ENCODE measurements around the gene CLEC18A. TPM values are rescaled to one million over a fixed set of nuclear protein-coding genes. Genes with fewer than 3 reads are reported as not detected.

CLEC18A gene
- total and polyA plus RNA-seq, 2 donors (not counting 1 experiment from before 2014, with no cell fraction given) = 0.52 to 2.2 TPM

- Histone ChIP-seq H4K20me1 (ENCODE audit: control insufficient read depth, insufficient read depth, low read length, poor library complexity, severe bottlenecking) (no peaks in the 10 kb centered on the region), H3K9ac (ENCODE audit: low read length) (no peak overlapping the region), H2AFZ (ENCODE audit: insufficient read depth, low read depth, low read length, poor library complexity, severe bottlenecking) (no peak overlapping the region), H3K27me3 (replicated peaks in 1 of 4; ENCODE audit: control extremely low read depth in 1 of 4, control insufficient read depth in 3 of 4, insufficient read depth in 4 of 4, low read length in 3 of 4) (no peaks in the 10 kb centered on the region), H3K4me3 (ENCODE audit: control extremely low read depth in 1 of 5, extremely low read depth in 1 of 5, insufficient read depth in 1 of 5, low read depth in 2 of 5, low read length in 4 of 5) (no peak overlapping the region), H3K79me2 (ENCODE audit: control insufficient read depth, insufficient read depth, low read length) (no peaks in the 10 kb centered on the region), H3K36me3 (replicated peaks in 1 of 2; ENCODE audit: control extremely low read depth in 1 of 2, control insufficient read depth in 1 of 2, extremely low read depth in 1 of 2, insufficient read depth in 2 of 2, low read length in 1 of 2) (peaks cover 0 to 32% of the 10 kb centered on the region in 2 experiments), H3K27ac (ENCODE audit: low read length in 2 of 2) (no peak overlapping the region), H3K4me2 (replicated peaks; ENCODE audit: low read depth, low read length, poor library complexity, severe bottlenecking) (no peak overlapping the region), H3K9me3 (ENCODE audit: control extremely low read depth in 1 of 3, control insufficient read depth in 2 of 3, insufficient read depth in 1 of 3, low read length in 2 of 3) (no peaks in the 10 kb centered on the region), H3K4me1 (ENCODE audit: control insufficient read depth in 2 of 2, insufficient read depth in 2 of 2, low read length in 2 of 2) (no peaks in the 10 kb centered on the region)
- ChIA-PET CTCF (no interaction called here), POLR2A (no interaction called here)
- H3K27ac Mint-ChIP-seq = no peak overlapping the region
- TF ChIP-seq CTCF (IDR thresholded peaks at IDR 0.05) (no peak), EZH2 (IDR thresholded peaks at IDR 0.05; ENCODE audit: borderline replicate concordance, insufficient read depth, low read depth, low read length, poor library complexity, severe bottlenecking) (no peak)
- DNase-seq (no peak), ATAC-seq (ENCODE audit: low read depth) (no peak)
- no peak overlapping the region for H3K4me3 Mint-ChIP-seq
- intact Hi-C loops (cut with micrococcal nuclease) = no loop called here
- H3K27me3 Mint-ChIP-seq = no peaks in the 10 kb centered on the region
- WGBS (ENCODE audit: insufficient coverage) = 100% methylated on average over 6 of the region's 8 CpGs
- no peaks in the 10 kb centered on the region for H3K4me1 Mint-ChIP-seq
- H3K9me3 Mint-ChIP-seq (ENCODE audit: insufficient read depth) = no peaks in the 10 kb centered on the region
These were observed 25.8 kb upstream of the CLEC18A start for GRCh38 chr16:69925311-69925710.

- ATAC-seq (ENCODE audit: low read depth) = no peak
- Mint-ChIP-seq H3K4me3 (no peak overlapping the region), H3K27ac (no peak overlapping the region), H3K27me3 (no peaks in the 10 kb centered on the region), H3K9me3 (ENCODE audit: insufficient read depth) (no peaks in the 10 kb centered on the region), H3K4me1 (no peaks in the 10 kb centered on the region)
- no peak for DNase-seq
- POLR2A ChIA-PET = no interaction called here
- Histone ChIP-seq H2AFZ (ENCODE audit: insufficient read depth, low read depth, low read length, poor library complexity, severe bottlenecking) (no peak overlapping the region), H3K4me1 (ENCODE audit: control insufficient read depth in 2 of 2, insufficient read depth in 2 of 2, low read length in 2 of 2) (no peaks in the 10 kb centered on the region), H3K9ac (ENCODE audit: low read length) (no peak overlapping the region), H3K79me2 (ENCODE audit: control insufficient read depth, insufficient read depth, low read length) (no peaks in the 10 kb centered on the region), H4K20me1 (ENCODE audit: control insufficient read depth, insufficient read depth, low read length, poor library complexity, severe bottlenecking) (no peaks in the 10 kb centered on the region), H3K27ac (ENCODE audit: low read length in 2 of 2) (no peak overlapping the region), H3K9me3 (ENCODE audit: control extremely low read depth in 1 of 3, control insufficient read depth in 2 of 3, insufficient read depth in 1 of 3, low read length in 2 of 3) (no peaks in the 10 kb centered on the region), H3K27me3 (replicated peaks in 1 of 4; ENCODE audit: control extremely low read depth in 1 of 4, control insufficient read depth in 3 of 4, insufficient read depth in 4 of 4, low read length in 3 of 4) (no peaks in the 10 kb centered on the region), H3K4me3 (ENCODE audit: control extremely low read depth in 1 of 5, extremely low read depth in 1 of 5, insufficient read depth in 1 of 5, low read depth in 2 of 5, low read length in 4 of 5) (no peak overlapping the region), H3K4me2 (replicated peaks; ENCODE audit: low read depth, low read length, poor library complexity, severe bottlenecking) (no peak overlapping the region), H3K36me3 (replicated peaks in 1 of 2; ENCODE audit: control extremely low read depth in 1 of 2, control insufficient read depth in 1 of 2, extremely low read depth in 1 of 2, insufficient read depth in 2 of 2, low read length in 1 of 2) (peaks cover 0 to 39% of the 10 kb centered on the region in 2 experiments)
- CTCF ChIA-PET = no interaction called here
- 86% methylated on average over 8 of the region's 8 CpGs for WGBS (ENCODE audit: insufficient coverage)
- intact Hi-C loops (cut with micrococcal nuclease) = no loop called here
- TF ChIP-seq CTCF (IDR thresholded peaks at IDR 0.05) (no peak), EZH2 (IDR thresholded peaks at IDR 0.05; ENCODE audit: borderline replicate concordance, insufficient read depth, low read depth, low read length, poor library complexity, severe bottlenecking) (no peak)
These were observed 24.9 kb upstream of the CLEC18A start for GRCh38 chr16:69926241-69926640.

Data from B cell (primary cell).